Breast epithelium (tissue), 3 donors: ENCODE results near the gene ZNF664.

Source experiments
- CTCF ChIP-seq, 3 donors: fragments of 450-650 bp; IDR thresholded peaks; one replicate each; pipeline ENCODE4 v1.5.1; 2016 to 2017; ENCODE audit warnings: antibody characterized with exemption in 3 of 3, mild to moderate bottlenecking in 3 of 3, moderate library complexity in 3 of 3
- POLR2AphosphoS5 ChIP-seq, 3 donors: sonication (generic); formaldehyde crosslinking; IDR thresholded peaks; one replicate each; pipeline ENCODE4 v1.6.1; 2017; ENCODE audit warnings: antibody characterized with exemption in 3 of 3

GRCh38 chr12:123971770-123972456, 1.1 kb upstream of the ZNF664 start:
- TF ChIP-seq CTCF (IDR thresholded peaks at IDR 0.05) (no peak), POLR2AphosphoS5 (IDR thresholded peaks at IDR 0.05) (peak in 1 of 3 donors; percentile 10)
